K562 (cell line): Measurements from ENCODE around the gene FAM120B. TPM values are rescaled to one million over a fixed set of nuclear protein-coding genes. Genes with fewer than 3 reads are reported as not detected.

Experiments used
- ATAC-seq: fragments of 200-7000 bp; cut with Tn5 transposase; 3 replicates; pipeline ENCODE4 v1.9.1; 2020; ENCODE audit warnings: moderate library complexity
- BruUV-seq: library from RNA; stranded (reverse); fragments of 400-500 nt; replicated peaks from 2 replicates; lab custom pipeline; 2021; lab: Mats Ljungman, UMichigan
- CTCF ChIA-PET: fragments of 300-600 bp; formaldehyde crosslinking; extraction: SDS; loops from one replicate; lab custom pipeline; 2021; ENCODE audit warnings: low intra/inter-chr PET ratio; lab: Yijun Ruan, JAX
- POLR2A ChIA-PET: fragments of 300-600, 350-650 bp; sonication (Branson Sonifier 250); formaldehyde crosslinking; extraction: SDS; loops from one replicate; lab custom pipeline; 2021; ENCODE audit warnings: antibody characterized with exemption, inconsistent platforms; lab: Yijun Ruan, JAX
- DNase-seq, 4 experiments: peaks; one replicate each; pipeline versions ENCODE4 v3.0.0 to v3.0.0-alpha.2; 2011 to 2018; ENCODE audit warnings: low spot score in 3 of 4, mixed read lengths in 3 of 4; ENCODE audit errors: extremely low read depth in 1 of 4
- FAIRE-seq: peaks from 2 replicates; lab custom pipeline; 2011; peaks lifted over from hg19 to GRCh38; lab: Jason Lieb, UNC
- H2AFZ ChIP-seq: 2 replicates; pipeline ENCODE4 v1.6.0; 2011; ENCODE audit warnings: low read depth, low read length, control low read depth, inconsistent platforms
- H3K27ac ChIP-seq: fragments of 200-600 bp; 3 replicates; pipeline ENCODE4 v1.8.0; 2011; ENCODE audit warnings: low read depth, mild to moderate bottlenecking, control low read depth, inconsistent platforms, low read length, moderate library complexity, mixed read lengths; ENCODE audit errors: extremely low read depth
- H3K27me3 ChIP-seq, 2 experiments: fragments of 300-600 bp in 1 of 2; 2 replicates in 1 of 2; 3 replicates in 1 of 2; pipeline versions ENCODE4 v1.6.0 to v1.8.0; 2011; ENCODE audit warnings: inconsistent platforms in 2 of 2, low read length in 2 of 2, mild to moderate bottlenecking in 1 of 2, mixed read lengths in 1 of 2, moderate library complexity in 1 of 2; ENCODE audit not compliant: control insufficient read depth in 2 of 2, insufficient read depth in 2 of 2
- H3K36me3 ChIP-seq: fragments of 300-600 bp; 3 replicates; pipeline ENCODE4 v1.8.0; 2011; ENCODE audit warnings: mild to moderate bottlenecking, low read length, inconsistent platforms; ENCODE audit not compliant: control insufficient read depth, insufficient read depth
- H3K4me1 ChIP-seq, 2 experiments: fragments of 200-600 bp in 1 of 2; replicated peaks in 1 of 2; 2 replicates in 1 of 2; 3 replicates in 1 of 2; pipeline versions ENCODE4 v1.5.1 to v1.8.0; 2011; ENCODE audit warnings: inconsistent platforms in 2 of 2, low read length in 2 of 2, mild to moderate bottlenecking in 1 of 2, mixed read lengths in 1 of 2, moderate library complexity in 1 of 2; ENCODE audit not compliant: control insufficient read depth in 2 of 2, insufficient read depth in 2 of 2
- H3K4me2 ChIP-seq: 2 replicates; pipeline ENCODE4 v1.6.1; 2011; ENCODE audit warnings: low read length, control low read depth, inconsistent platforms, mixed read lengths; ENCODE audit not compliant: insufficient read depth
- H3K4me3 ChIP-seq: fragments of 200-600 bp; sonication (generic), shearing (Covaris generic); 2 replicates; pipeline ENCODE4 v1.5.1; 2016; ENCODE audit warnings: control low read depth, inconsistent platforms
- H3K79me2 ChIP-seq: fragments of 200-600 bp; 3 replicates; pipeline ENCODE4 v1.8.0; 2011; ENCODE audit warnings: low read length, inconsistent platforms; ENCODE audit not compliant: control insufficient read depth, insufficient read depth
- H3K9ac ChIP-seq, 2 experiments: 2 replicates each; pipeline versions ENCODE4 v1.6.0 to v1.6.1; 2011; ENCODE audit warnings: low read depth in 2 of 2, low read length in 2 of 2, control low read depth in 1 of 2, inconsistent platforms in 1 of 2, mild to moderate bottlenecking in 1 of 2, mixed read lengths in 1 of 2; ENCODE audit not compliant: insufficient read depth in 1 of 2
- H3K9me1 ChIP-seq: one replicate; pipeline ENCODE4 v1.6.0; 2011; ENCODE audit warnings: inconsistent platforms, mild to moderate bottlenecking, low read length, moderate library complexity; ENCODE audit not compliant: control insufficient read depth, insufficient read depth
- H3K9me3 ChIP-seq: replicated peaks from 2 replicates; pipeline ENCODE4 v1.5.1; 2011; ENCODE audit warnings: low read depth, low read length, inconsistent platforms; ENCODE audit not compliant: control insufficient read depth, insufficient read depth
- H4K20me1 ChIP-seq: replicated peaks from 2 replicates; pipeline ENCODE4 v1.6.1; 2011; ENCODE audit warnings: low read length, inconsistent platforms, mixed read lengths; ENCODE audit not compliant: control insufficient read depth, insufficient read depth
- ARID3B ChIP-seq: fragments of 250-450 bp; sonication (Bioruptor Pico); IDR thresholded peaks from 2 replicates; pipeline ENCODE4 v1.4.0; 2020; ENCODE audit warnings: borderline replicate concordance
- CEBPB ChIP-seq: fragments of 450-650 bp; IDR thresholded peaks from 2 replicates; pipeline ENCODE4 v1.6.1; 2016; ENCODE audit warnings: missing genetic modification characterization, missing compliant biosample characterization
- ETV5 ChIP-seq: sonication (generic); formaldehyde crosslinking; IDR thresholded peaks from 2 replicates; pipeline ENCODE4 v1.4.0; 2020; ENCODE audit warnings: low read depth, mild to moderate bottlenecking, missing genetic modification reagents
- ID3 ChIP-seq, 2 experiments: fragments of 250-450 bp in 1 of 2; fragments of 450-650 bp in 1 of 2; sonication (Bioruptor Pico) in 1 of 2; IDR thresholded peaks; 2 replicates each; pipeline versions ENCODE4 v1.6.1 to v1.8.0; 2016 to 2021; ENCODE audit warnings: mild to moderate bottlenecking in 2 of 2, moderate library complexity in 2 of 2, missing compliant biosample characterization in 1 of 2, missing genetic modification characterization in 1 of 2
- MAFK ChIP-seq: IDR thresholded peaks from 2 replicates; pipeline ENCODE4 v1.6.1; 2011; ENCODE audit warnings: low read length, improper control_type of control experiment
- NCOA1 ChIP-seq: fragments of 450-650 bp; IDR thresholded peaks from 2 replicates; pipeline ENCODE4 v1.6.1; 2016; ENCODE audit warnings: low read depth
- NFXL1 ChIP-seq: fragments of 450-650 bp; formaldehyde crosslinking; IDR thresholded peaks from 2 replicates; pipeline ENCODE4 v1.4.0; 2021; ENCODE audit warnings: mild to moderate bottlenecking
- THRB ChIP-seq: fragments of 450-650 bp; formaldehyde crosslinking; conservative IDR thresholded peaks from 2 replicates; pipeline ENCODE4 v1.4.0; 2022; ENCODE audit warnings: mild to moderate bottlenecking, missing genetic modification characterization
- U2AF1 ChIP-seq: fragments of 200-400 bp; formaldehyde crosslinking; optimal IDR thresholded peaks from 2 replicates; pipeline ENCODE3; 2017; ENCODE audit warnings: mild to moderate bottlenecking, low read depth, low read length, moderate library complexity
- YY1 ChIP-seq, 3 experiments: IDR thresholded peaks; 2 replicates each; pipeline ENCODE4 v1.6.1; 2011; ENCODE audit warnings: low read length in 2 of 3, mild to moderate bottlenecking in 2 of 3, moderate library complexity in 2 of 3, borderline replicate concordance in 1 of 3, control low read depth in 1 of 3, low read depth in 1 of 3; ENCODE audit not compliant: insufficient read depth in 3 of 3, insufficient replicate concordance in 2 of 3, control insufficient read depth in 1 of 3, insufficient read length in 1 of 3; ENCODE audit errors: extremely low read depth in 1 of 3
- ZBED1 ChIP-seq: IDR thresholded peaks from 2 replicates; pipeline ENCODE4 v1.6.1; 2014
- ZBTB8A ChIP-seq: fragments of 450-650 bp; IDR thresholded peaks from 2 replicates; pipeline ENCODE4 v1.6.1; 2018; ENCODE audit warnings: mild to moderate bottlenecking, moderate library complexity; ENCODE audit not compliant: partially characterized antibody
- ZNF165 ChIP-seq: fragments of 250-450 bp; sonication (Bioruptor Pico); IDR thresholded peaks from 2 replicates; pipeline ENCODE4 v1.4.0; 2020; ENCODE audit warnings: borderline replicate concordance
- ZNF217 ChIP-seq: sonication (generic); formaldehyde crosslinking; IDR thresholded peaks from 2 replicates; pipeline ENCODE4 v1.8.0; 2022; ENCODE audit warnings: mild to moderate bottlenecking, missing genetic modification reagents
- ZNF512 ChIP-seq: IDR thresholded peaks from 2 replicates; pipeline ENCODE4 v1.6.1; 2016; ENCODE audit warnings: missing genetic modification characterization, missing compliant biosample characterization
- WGBS: fragments of 100-300 bp; shearing (Covaris generic); methylation state at CpG from one replicate; pipeline ENCODE4 v1.1.6; 2016; ENCODE audit warnings: low coverage, mixed read lengths; ENCODE audit not compliant: insufficient coverage; ENCODE audit errors: missing lambda C conversion rate; 5-methylcytosine and 5-hydroxymethylcytosine counted together
- in situ Hi-C: fragments of 300-500 bp; cut with MboI; formaldehyde crosslinking; loops from 4 replicates; pipeline ENCODE4 v1.15.0; 2018; ENCODE audit warnings: inconsistent platforms, mixed read lengths
- intact Hi-C: fragments of 100-400 bp; cut with micrococcal nuclease; formaldehyde crosslinking; loops from 2 replicates; pipeline ENCODE4 v1.14.2; 2022
- polyA plus RNA-seq, 8 experiments: library from polyadenylated mRNA; depleted of rRNA in 4 of 8; stranded (reverse) in 5 of 8; unstranded in 3 of 8; fragments of >200 nt; fragmentation: Nextera tagmentation in 2 of 8; fragmentation: Illumina TruSeq in 1 of 8; extraction: Ambion mirVana in 2 of 8; extraction: Trizol in 1 of 8; gene quantifications; 2 replicates each; pipeline versions ENCODE4 v1.2.1 to v1.2.3, GENCODE V29; 2011 to 2014; ENCODE audit warnings: inconsistent platforms in 1 of 8, missing spikeins in 1 of 8
- total RNA-seq, 7 experiments: library from RNA; depleted of rRNA in 6 of 7; stranded (reverse); fragments of >200 nt in 6 of 7; fragmentation: Illumina TruSeq in 2 of 7; extraction: Trizol in 2 of 7; gene quantifications; 2 replicates each; pipeline versions ENCODE4 v1.2.1 to v1.2.3, GENCODE V29; 2011 to 2021; ENCODE audit warnings: low replicate concordance in 1 of 7

The FAM120B gene
- total and polyA plus RNA-seq, 9 of the 15 experiments (the other 6 are each of a cell fraction or from before 2014, with no cell fraction given) = 3.5 to 22.6 (median 14.7) TPM

GRCh38 chr6:170266061-170266825, 40.3 kb upstream of the FAM120B start (continued):
- TF ChIP-seq ARID3B (CRISPR knock-in tag) (no peak), MAFK (no peak), CEBPB (tag) (no peak), ID3 (CRISPR knock-in tag; IDR thresholded peaks at IDR 0.05) (no peak), ID3 (tag; IDR thresholded peaks at IDR 0.05) (no peak), NFXL1 (no peak)

GRCh38 chr6:170267688-170268087, 38.9 kb upstream of the FAM120B start:
- WGBS = 10% methylated on average over 12 of the region's 14 CpGs
- H3K4me3 ChIP-seq = no peak overlapping the region
- POLR2A ChIA-PET = no interaction called here
- no peaks in the 10 kb centered on the region for H3K36me3 ChIP-seq
- no peak for TF ChIP-seq ZNF217 (CRISPR knock-in tag)
- TF ChIP-seq ZBED1 = no peak
- no peak for TF ChIP-seq THRB (CRISPR knock-in tag)
- no peak for TF ChIP-seq YY1 (IDR thresholded peaks at IDR 0.05; ENCODE audit: borderline replicate concordance in 1 of 3, control insufficient read depth in 1 of 3, extremely low read depth in 1 of 3, insufficient read depth in 3 of 3, insufficient read length in 1 of 3, insufficient replicate concordance in 2 of 3, low read depth in 1 of 3, low read length in 2 of 3)
- no peak for TF ChIP-seq ZNF165 (CRISPR knock-in tag)
- TF ChIP-seq ZBTB8A = no peak
- TF ChIP-seq NCOA1 = no peak
- no peak for TF ChIP-seq ZNF512 (tag)
- TF ChIP-seq U2AF1 = no peak
- no peak for TF ChIP-seq ETV5 (CRISPR knock-in tag)
- TF ChIP-seq, all 486 proteins: peak for 0
- H3K79me2 ChIP-seq = no peaks in the 10 kb centered on the region
- no peaks in the 10 kb centered on the region for H3K9me3 ChIP-seq
- CTCF ChIA-PET = no interaction called here
- no peak overlapping the region for H3K27ac ChIP-seq
- H3K9me1 ChIP-seq = no peaks in the 10 kb centered on the region
- H2AFZ ChIP-seq = no peak overlapping the region
- no peak overlapping the region for H3K4me2 ChIP-seq
- H3K4me1 ChIP-seq = peaks cover 0 to 21% of the 10 kb centered on the region in 2 experiments; a peak in 2 of 5 replicates
- peaks cover 1% of the 10 kb centered on the region for H4K20me1 ChIP-seq
- ATAC-seq (no peak), FAIRE-seq (no peak), DNase-seq (no peak)
- peaks cover 66 to 87% of the 10 kb centered on the region in 2 experiments for H3K27me3 ChIP-seq
- intact Hi-C loops = no loop called here
- in situ Hi-C loops = no loop called here
- BruUV-seq = no TSS peak
- H3K9ac ChIP-seq = no peak overlapping the region
